ENCODE data around the gene LRMDA. TPM values are rescaled to one million over a fixed set of nuclear protein-coding genes. Genes with fewer than 3 reads are reported as not detected.

The LRMDA gene
- polyA plus RNA-seq, 2 of the 4 experiments (the other 2 are of a cell fraction) = 4.6 to 5.2 TPM

DNA sequence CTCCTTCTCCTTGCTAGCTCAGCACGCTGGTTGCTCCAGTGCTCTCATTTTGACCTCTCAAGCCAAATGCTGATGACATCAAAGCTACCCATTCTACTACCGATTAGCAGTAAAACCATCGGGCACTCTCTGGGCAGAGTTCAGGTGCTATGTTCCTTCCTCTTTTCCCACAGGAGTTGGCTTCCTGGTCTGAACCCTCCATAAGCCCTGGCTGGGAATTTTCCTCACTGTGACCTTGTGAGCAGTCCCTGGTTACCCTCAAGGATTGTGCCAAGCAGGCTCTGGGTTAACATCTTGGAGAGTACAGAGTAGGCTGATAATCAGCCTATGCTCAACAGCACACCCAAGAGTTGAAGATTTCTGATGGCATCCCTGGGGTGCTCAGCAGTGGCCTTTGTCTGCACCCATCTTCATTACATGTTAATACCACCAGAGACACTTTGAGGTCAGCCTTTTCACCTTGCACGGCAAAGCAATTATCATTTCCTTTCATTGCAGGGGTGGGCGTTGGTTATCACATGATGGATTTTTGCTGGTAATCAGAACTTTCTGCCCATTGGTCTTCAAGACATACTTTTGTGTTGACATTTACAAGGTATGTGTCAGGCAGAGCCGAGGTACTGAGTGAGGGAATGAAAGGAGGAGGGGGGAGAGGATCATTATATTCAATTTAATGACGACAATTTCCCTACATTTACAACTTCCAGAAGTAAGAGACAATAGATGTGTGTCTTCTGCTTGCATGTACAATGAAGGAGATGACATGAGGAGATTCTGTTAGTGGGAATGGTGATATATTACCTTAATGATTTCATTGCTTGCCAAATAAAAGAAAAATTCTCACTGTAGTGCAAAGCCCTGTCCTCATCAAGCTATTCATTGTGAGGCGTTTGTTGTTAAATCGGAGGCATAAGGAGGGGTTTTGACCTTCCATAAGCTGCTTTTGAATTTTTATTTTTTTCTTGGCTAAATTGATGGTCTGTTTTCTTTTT lies 452.0 kb downstream of the LRMDA start:
- Histone ChIP-seq H3K4me2 (no peak overlapping the region), H3K27ac (no peak overlapping the region), H3K4me3 (no peak overlapping the region), H3K9me3 (no peaks in the 10 kb centered on the region), H3K4me1 (no peaks in the 10 kb centered on the region)
- 68% methylated on average over 9 of the region's 9 CpGs for WGBS (ENCODE audit: missing lambda C conversion rate)
- ChIA-PET CTCF (interaction anchor here (0.9 kb wide), 1 partner anchor 8 kb away, joined by 3 read pairs; no protein-coding TSS in a partner anchor), POLR2A (no interaction called here)
- no peak for FAIRE-seq
- TF ChIP-seq CHD2 (IDR thresholded peaks at IDR 0.05; ENCODE audit: low read length, partially characterized antibody) (no peak), NR3C1 (IDR thresholded peaks at IDR 0.05) (no peak), RFX5 (IDR thresholded peaks at IDR 0.05) (no peak), SREBF2 (IDR thresholded peaks at IDR 0.05) (no peak), HOXB5 (CRISPR knock-in tag; IDR thresholded peaks at IDR 0.05) (no peak), RAD21 (conservative IDR thresholded peaks at IDR 0.05 in 1 of 2, IDR thresholded peaks at IDR 0.05 in 1 of 2) (no peak), FOSL2 (IDR thresholded peaks at IDR 0.05) (no peak), FOSL2 (CRISPR knock-in tag; IDR thresholded peaks at IDR 0.05) (no peak), HDAC2 (IDR thresholded peaks at IDR 0.05) (no peak), ZNF302 (CRISPR knock-in tag; IDR thresholded peaks at IDR 0.05) (no peak), ZC3H11A (IDR thresholded peaks at IDR 0.05) (no peak), TP53 (CRISPR knock-in tag; IDR thresholded peaks at IDR 0.05) (no peak), FOSB (CRISPR knock-in tag; IDR thresholded peaks at IDR 0.05) (no peak)
- TF ChIP-seq, protein P1, sequence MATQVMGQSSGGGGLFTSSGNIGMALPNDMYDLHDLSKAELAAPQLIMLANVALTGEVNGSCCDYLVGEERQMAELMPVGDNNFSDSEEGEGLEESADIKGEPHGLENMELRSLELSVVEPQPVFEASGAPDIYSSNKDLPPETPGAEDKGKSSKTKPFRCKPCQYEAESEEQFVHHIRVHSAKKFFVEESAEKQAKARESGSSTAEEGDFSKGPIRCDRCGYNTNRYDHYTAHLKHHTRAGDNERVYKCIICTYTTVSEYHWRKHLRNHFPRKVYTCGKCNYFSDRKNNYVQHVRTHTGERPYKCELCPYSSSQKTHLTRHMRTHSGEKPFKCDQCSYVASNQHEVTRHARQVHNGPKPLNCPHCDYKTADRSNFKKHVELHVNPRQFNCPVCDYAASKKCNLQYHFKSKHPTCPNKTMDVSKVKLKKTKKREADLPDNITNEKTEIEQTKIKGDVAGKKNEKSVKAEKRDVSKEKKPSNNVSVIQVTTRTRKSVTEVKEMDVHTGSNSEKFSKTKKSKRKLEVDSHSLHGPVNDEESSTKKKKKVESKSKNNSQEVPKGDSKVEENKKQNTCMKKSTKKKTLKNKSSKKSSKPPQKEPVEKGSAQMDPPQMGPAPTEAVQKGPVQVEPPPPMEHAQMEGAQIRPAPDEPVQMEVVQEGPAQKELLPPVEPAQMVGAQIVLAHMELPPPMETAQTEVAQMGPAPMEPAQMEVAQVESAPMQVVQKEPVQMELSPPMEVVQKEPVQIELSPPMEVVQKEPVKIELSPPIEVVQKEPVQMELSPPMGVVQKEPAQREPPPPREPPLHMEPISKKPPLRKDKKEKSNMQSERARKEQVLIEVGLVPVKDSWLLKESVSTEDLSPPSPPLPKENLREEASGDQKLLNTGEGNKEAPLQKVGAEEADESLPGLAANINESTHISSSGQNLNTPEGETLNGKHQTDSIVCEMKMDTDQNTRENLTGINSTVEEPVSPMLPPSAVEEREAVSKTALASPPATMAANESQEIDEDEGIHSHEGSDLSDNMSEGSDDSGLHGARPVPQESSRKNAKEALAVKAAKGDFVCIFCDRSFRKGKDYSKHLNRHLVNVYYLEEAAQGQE (IDR thresholded peaks at IDR 0.05) = no peak
- TF ChIP-seq, protein P2, sequence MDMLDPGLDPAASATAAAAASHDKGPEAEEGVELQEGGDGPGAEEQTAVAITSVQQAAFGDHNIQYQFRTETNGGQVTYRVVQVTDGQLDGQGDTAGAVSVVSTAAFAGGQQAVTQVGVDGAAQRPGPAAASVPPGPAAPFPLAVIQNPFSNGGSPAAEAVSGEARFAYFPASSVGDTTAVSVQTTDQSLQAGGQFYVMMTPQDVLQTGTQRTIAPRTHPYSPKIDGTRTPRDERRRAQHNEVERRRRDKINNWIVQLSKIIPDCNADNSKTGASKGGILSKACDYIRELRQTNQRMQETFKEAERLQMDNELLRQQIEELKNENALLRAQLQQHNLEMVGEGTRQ (IDR thresholded peaks at IDR 0.05) = no peak
- TF ChIP-seq, protein P3, sequence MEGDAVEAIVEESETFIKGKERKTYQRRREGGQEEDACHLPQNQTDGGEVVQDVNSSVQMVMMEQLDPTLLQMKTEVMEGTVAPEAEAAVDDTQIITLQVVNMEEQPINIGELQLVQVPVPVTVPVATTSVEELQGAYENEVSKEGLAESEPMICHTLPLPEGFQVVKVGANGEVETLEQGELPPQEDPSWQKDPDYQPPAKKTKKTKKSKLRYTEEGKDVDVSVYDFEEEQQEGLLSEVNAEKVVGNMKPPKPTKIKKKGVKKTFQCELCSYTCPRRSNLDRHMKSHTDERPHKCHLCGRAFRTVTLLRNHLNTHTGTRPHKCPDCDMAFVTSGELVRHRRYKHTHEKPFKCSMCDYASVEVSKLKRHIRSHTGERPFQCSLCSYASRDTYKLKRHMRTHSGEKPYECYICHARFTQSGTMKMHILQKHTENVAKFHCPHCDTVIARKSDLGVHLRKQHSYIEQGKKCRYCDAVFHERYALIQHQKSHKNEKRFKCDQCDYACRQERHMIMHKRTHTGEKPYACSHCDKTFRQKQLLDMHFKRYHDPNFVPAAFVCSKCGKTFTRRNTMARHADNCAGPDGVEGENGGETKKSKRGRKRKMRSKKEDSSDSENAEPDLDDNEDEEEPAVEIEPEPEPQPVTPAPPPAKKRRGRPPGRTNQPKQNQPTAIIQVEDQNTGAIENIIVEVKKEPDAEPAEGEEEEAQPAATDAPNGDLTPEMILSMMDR (IDR thresholded peaks at IDR 0.05) = no peak
- ATAC-seq = no peak
- DNase-seq (ENCODE audit: low read depth in 1 of 2, low spot score in 1 of 2) = no peak

DNA sequence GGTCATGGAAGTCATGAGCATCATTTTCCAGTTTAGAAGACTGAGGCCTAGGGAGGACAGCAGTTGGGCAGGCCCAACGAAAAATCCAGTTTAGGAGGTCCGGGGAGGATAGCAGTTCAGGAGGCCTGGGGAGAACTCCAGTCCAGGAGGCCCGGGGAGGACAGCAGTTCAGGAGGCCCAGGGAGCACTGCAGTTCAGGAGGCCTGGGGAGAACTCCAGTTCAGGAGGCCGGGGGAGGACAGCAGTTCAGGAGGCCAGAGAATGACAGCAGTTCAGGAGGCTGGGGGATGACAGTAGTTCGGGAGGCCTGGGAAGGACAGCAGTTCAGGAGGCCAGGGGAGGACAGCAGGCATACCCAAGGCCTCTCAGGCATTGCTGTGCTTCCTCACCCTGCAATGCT lies 453.4 kb downstream of the LRMDA start:
- TF ChIP-seq, protein P4, sequence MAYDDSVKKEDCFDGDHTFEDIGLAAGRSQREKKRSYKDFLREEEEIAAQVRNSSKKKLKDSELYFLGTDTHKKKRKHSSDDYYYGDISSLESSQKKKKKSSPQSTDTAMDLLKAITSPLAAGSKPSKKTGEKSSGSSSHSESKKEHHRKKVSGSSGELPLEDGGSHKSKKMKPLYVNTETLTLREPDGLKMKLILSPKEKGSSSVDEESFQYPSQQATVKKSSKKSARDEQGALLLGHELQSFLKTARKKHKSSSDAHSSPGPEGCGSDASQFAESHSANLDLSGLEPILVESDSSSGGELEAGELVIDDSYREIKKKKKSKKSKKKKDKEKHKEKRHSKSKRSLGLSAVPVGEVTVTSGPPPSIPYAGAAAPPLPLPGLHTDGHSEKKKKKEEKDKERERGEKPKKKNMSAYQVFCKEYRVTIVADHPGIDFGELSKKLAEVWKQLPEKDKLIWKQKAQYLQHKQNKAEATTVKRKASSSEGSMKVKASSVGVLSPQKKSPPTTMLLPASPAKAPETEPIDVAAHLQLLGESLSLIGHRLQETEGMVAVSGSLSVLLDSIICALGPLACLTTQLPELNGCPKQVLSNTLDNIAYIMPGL (CRISPR knock-in tag; IDR thresholded peaks at IDR 0.05; ENCODE audit: borderline replicate concordance) = no peak
- TF ChIP-seq HOXB5 (CRISPR knock-in tag; IDR thresholded peaks at IDR 0.05) (no peak), CBX2 (IDR thresholded peaks at IDR 0.05; ENCODE audit: borderline replicate concordance, low read depth) (no peak), FOSL2 (IDR thresholded peaks at IDR 0.05) (no peak), FOSL2 (CRISPR knock-in tag; IDR thresholded peaks at IDR 0.05) (no peak), BHLHE40 (IDR thresholded peaks at IDR 0.05; ENCODE audit: low read depth, low read length) (no peak)
- TF ChIP-seq, protein P5, sequence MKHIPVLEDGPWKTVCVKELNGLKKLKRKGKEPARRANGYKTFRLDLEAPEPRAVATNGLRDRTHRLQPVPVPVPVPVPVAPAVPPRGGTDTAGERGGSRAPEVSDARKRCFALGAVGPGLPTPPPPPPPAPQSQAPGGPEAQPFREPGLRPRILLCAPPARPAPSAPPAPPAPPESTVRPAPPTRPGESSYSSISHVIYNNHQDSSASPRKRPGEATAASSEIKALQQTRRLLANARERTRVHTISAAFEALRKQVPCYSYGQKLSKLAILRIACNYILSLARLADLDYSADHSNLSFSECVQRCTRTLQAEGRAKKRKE (CRISPR knock-in tag; IDR thresholded peaks at IDR 0.05; ENCODE audit: low read depth) = no peak
- no peak overlapping the region for H3K4me3 ChIP-seq
- H3K9me3 ChIP-seq = no peaks in the 10 kb centered on the region
- no peak overlapping the region for H3K27ac ChIP-seq
- H3K4me1 ChIP-seq = no peaks in the 10 kb centered on the region
- CTCF ChIA-PET = interaction anchor here (0.9 kb wide), 1 partner anchor 10 kb away, joined by 3 read pairs; no protein-coding TSS in a partner anchor
- 37% methylated on average over 5 of the region's 5 CpGs for WGBS (ENCODE audit: missing lambda C conversion rate)
- DNase-seq (ENCODE audit: low read depth in 1 of 2, low spot score in 1 of 2) (no peak), ATAC-seq (no peak), FAIRE-seq (no peak)
- POLR2A ChIA-PET = no interaction called here
- no peak overlapping the region for H3K4me2 ChIP-seq

Measured in A549 (cell line).